SU-DHL-6 (cell line): Measurements from ENCODE around the gene GK.
"Not testable (repeated sequence)": the region's sequence is repeated elsewhere in the genome, so short reads cannot be mapped to it uniquely, and the experiment has no call there.

Experiments
- CTCF ChIP-seq: fragments of 200-600 bp; sonication (generic); IDR thresholded peaks from one replicate; pipeline ENCODE4 v1.5.1; 2017; ENCODE audit warnings: antibody characterized with exemption, mild to moderate bottlenecking, low read length, moderate library complexity; ENCODE audit not compliant: insufficient read depth, poor library complexity, severe bottlenecking
- EZH2phosphoT487 ChIP-seq: fragments of 200-600 bp; sonication (generic), shearing (Covaris generic); conservative IDR thresholded peaks from 2 replicates; pipeline ENCODE4 v1.6.1; 2018; ENCODE audit warnings: mild to moderate bottlenecking, antibody characterized with exemption, low read length, moderate library complexity, mixed read lengths

GRCh38 chrX:30639702-30640101 lies 13.5 kb upstream of the GK start:
- not testable (repeated sequence) for TF ChIP-seq CTCF, EZH2phosphoT487
